Measurements from ENCODE around the gene CDK18.

Gene CDK18

DNA sequence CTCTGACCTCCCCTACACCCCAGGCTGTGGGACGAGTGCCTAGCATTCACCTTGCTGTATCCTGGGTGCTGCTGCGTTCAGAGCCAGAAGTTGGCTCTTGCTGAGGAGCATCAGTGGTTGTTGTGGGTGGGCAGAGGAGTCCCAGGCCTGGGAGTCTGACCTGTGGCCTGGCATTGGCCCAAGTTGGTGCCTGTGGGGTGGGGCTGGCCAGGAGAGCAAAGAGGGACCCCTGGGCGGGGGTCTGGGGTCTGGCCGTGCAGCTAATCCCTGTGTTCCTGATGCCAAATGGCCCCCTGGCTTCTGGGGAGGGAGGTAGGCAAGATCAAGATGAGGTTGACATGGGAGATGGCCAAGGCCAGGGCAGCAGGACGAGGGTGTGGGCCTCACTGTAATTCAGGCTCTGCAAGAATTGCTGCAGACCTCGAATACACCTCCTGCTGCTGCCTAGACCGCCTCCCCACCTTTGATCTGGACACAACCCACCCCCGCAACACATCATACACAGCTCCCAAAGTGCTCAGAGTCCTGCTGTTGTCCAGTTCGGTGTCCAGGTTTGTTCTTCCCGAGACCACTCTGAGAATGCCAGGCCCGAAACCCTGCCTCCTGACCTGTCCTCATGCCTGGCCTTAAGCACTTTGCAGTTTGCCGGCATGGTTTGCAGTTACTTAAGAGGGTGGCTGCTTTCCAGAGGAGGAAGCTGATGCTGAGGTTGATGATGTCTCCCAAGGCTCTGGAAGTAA lies 28.7 kb downstream of the CDK18 start:
- no peak overlapping the region for H3K27ac ChIP-seq
- no peak overlapping the region for H3K4me3 ChIP-seq

- H3K27ac ChIP-seq: no peak overlapping the region
- no peak overlapping the region for H3K4me3 ChIP-seq
Observed at GRCh38 chr1:205533748-205534443, 29.4 kb downstream of the CDK18 start.

GRCh38 chr1:205534444-205534985 lies 30.0 kb downstream of the CDK18 start:
- H3K4me3 ChIP-seq: no peak overlapping the region
- no peak overlapping the region for H3K27ac ChIP-seq

DNA sequence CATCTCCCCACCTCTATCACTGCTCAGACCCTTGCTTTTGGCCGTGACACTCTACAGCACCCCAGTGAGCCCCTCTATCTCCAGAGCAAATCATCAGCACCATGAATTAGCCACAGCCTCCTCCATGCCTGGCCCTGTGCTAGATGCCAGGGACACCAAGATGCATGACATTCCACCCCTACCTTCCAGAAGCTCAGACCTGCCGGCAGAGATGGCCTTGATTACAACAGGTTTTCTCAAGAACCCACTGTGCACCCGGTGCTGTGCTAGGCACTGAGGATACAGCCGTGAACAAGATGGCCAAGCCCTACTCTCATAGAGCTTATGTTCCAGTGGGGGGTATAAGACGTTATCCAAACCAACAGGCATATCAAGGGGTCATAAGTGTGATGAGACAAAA lies 30.6 kb downstream of the CDK18 start:
- Histone ChIP-seq H3K4me3 (no peak overlapping the region), H3K27ac (no peak overlapping the region)

GRCh38 chr1:205535866-205536758 lies 31.6 kb downstream of the CDK18 start:
- Histone ChIP-seq H3K4me3 (no peak overlapping the region), H3K27ac (no peak overlapping the region)

- Histone ChIP-seq H3K27ac (no peak overlapping the region), H3K4me3 (no peak overlapping the region)
Observed at GRCh38 chr1:205536759-205537361, 32.4 kb downstream of the CDK18 start.

GRCh38 chr1:205537386-205538018 lies 33.0 kb downstream of the CDK18 start:
- no peak overlapping the region for H3K27ac ChIP-seq
- H3K4me3 ChIP-seq: no peak overlapping the region

DNA sequence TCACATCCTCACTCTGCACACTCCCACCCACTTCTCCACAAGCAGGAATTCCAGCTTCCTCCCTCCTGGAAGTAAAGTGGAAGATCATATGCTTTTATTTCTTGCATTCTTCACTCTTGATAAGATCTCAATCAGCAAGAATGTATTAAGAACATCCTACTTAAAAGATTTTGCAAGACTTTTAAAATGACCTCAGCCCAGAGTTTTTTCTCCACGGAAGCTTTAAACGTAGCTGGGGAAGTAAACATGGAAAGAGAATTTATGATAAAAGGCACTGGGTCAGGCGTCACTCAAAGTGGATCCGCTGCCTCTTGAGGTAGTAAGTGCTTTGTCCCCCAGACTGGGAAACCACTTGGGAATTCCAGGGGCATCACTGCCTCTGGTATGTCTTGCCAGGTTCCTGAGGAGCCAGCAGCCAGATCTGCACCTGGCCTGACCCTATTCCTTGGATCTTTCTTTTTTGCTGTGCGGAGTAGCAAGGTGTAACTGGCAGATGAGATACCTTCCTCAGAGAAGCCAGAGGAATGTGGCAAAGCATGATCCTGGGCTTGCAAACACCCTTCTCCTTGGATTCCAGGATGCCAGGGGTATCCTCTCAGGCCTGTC lies 33.9 kb downstream of the CDK18 start:
- Histone ChIP-seq H3K27ac (no peak overlapping the region), H3K4me3 (no peak overlapping the region)

DNA sequence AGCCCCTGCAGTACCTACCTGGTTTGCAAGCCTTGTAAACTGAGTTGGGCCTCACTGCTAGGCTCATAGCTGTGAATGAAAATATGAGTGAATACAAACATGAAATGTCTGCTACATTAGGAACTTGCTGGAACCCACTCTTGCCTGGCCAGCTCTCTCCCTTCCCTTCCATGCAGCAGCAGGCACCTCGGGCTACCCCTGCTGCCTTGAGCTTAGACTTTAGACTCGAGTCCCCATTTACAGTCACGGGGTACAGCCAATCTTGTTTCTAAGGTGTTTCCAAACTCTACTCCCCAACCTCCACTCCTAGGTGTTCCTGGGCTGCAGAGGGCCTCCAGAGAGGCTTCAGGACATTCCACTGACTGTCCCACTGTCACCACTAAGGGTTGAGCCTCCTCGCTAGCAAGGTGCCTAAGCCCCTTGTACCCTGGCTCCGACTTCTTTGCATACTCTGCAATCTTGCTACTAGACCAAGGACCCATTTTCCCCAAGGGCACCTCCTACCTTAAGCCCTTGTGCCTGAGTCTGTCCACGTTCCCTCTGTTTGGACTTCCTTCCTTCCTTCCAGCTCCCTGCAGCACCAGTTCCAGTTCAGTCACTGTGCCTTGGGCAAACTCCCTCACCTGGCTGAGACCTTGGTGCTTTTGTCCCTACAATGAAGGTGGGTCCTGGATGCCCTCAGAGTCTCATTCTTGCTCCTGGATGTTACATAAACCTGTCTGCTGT lies 36.9 kb downstream of the CDK18 start:
- Histone ChIP-seq H3K4me3 (no peak overlapping the region), H3K27ac (peak overlapping the region in 1 of 21 experiments; percentile 80)

DNA sequence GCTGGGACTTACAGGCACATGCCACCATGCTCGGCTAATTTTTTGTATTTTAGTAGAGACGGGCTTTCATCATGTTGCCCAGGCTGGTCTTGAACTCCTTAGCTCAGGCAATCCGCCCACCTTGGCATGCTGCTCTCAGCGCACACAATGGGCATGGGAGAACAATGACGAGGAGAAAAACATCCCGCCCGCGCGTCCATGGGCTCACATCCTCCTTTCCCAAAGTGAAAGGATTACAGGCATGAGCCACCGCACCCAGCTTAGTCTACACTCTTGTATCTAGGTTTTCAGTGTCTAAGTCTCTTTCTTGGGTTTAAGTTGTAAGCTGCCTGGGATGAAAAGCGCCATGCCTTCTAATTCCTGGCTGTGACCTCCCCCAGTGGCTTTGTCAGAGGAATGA lies 37.9 kb downstream of the CDK18 start:
- Histone ChIP-seq H3K27ac (peak overlapping the region in 11 of 21 experiments; percentile 0 to 90 (median 72)), H3K4me3 (no peak overlapping the region)

DNA sequence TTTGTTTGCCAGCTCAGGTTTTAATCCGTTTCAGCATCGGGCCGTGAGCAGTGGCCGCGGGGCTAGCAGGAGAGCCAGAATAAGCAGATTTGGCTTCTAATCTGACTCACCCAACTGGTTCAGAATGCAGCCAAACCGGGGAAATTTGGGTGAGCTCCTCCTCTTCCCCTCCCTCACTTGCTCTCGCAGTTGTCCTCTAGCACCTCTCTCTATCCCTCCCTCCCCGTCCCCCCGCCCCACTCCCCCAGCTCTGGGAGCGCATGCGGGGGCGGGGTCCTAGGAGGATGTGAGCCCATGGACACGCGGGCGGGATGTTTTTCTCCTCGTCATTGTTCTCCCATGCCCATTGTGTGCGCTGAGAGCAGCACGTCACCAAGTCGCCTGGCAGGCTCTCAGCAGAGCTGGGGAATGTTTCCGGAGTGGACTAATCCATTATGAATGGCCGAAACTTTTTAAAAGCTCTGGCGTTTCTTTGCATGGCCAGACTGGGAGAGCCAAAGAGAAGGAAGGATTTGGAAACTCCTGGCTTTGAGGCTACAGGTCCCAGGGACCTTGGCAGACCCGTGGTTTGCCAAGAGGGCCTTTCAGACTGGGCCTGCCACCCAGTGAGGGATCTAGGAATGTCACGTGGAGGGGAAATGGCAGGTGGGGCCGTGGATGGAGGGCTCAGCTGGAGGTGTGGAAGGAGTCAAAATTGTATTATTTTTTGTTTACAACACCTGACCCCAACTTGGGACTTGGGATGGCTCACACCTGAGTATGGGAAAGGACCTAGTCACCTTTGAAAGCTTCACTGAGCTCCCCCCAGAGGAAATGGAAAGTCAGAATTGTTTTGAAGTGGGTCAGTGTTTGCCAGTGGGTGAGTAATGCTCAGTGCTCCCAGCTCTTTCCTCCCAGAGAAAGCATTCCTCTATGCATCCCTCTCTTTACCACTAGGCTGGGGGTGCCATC lies 39.2 kb downstream of the CDK18 start:
- Histone ChIP-seq H3K4me3 (peak overlapping the region in 3 of 7 experiments; percentile 6 to 26 (median 7)), H3K27ac (peak overlapping the region in 20 of 21 experiments; percentile 41 to 90 (median 78))

- peak overlapping the region in 2 of 21 experiments; percentile 41 to 90 for H3K27ac ChIP-seq
- no peak overlapping the region for H3K4me3 ChIP-seq
Observed at GRCh38 chr1:205545001-205545919, 40.8 kb downstream of the CDK18 start.

- no peak overlapping the region for H3K4me3 ChIP-seq
- H3K27ac ChIP-seq: no peak overlapping the region
Observed at GRCh38 chr1:205545991-205546390, 41.5 kb downstream of the CDK18 start.

DNA sequence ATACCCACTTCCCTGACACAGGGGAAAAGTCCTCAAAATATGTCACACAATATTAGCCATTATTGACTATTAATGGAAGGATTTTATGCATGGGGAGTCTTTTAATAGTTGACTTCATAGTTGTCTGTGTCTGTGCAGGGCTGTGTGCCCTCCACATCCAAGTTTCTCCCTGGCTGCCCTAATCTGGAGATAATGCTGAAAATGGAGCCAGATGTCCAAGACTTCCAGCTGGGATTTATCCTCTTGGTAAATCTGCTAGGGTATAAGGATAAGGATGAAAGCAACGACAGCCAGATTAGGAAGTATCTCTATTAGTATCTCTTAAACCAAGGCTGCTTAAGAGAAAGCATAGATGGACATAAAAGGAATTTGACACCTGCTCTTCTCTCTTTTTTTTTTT lies 42.1 kb downstream of the CDK18 start:
- Histone ChIP-seq H3K4me3 (no peak overlapping the region), H3K27ac (no peak overlapping the region)

DNA sequence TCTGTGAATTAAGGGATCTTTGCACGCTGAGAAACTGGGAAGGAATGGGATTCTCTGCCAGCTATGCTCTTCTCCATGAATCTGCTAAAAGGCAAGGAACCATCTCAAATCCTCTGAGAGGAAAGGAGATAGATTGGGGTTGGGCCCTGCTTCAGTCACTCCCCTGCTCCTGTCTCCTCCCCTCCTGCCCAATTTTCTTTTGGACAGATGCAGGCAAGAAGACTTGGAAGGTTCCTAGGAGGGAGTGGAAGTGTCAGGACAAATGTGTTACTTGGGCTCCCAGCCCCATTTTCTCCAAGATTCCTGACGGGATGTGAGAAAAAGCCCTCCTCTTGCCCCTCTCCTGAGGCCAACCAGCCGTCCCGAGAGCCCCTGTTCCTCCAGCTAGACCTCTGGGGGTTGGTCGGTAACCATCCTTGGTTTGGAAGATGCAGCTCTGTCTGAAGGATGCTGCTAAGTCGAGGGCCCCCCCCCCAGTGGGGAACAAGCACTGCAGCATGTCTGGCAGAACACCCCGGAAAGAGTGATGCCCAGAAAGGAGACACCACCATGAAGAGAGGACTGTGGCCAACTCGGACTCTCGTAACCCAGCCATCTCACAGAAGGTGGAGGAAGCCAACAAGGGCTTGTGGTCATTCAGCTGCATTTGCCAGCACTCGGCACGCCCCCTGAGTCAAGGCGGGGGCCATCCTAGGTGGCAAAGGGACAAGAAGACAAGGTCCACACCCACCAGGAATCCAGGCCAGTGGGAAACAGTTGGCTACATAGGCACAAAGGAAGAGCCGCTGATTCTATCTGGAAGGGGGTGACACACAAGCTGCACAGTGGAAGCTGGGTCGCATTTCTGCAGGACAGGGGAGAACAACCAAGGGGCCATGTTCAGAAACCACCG lies 43.7 kb downstream of the CDK18 start:
- H3K27ac ChIP-seq: no peak overlapping the region
- H3K4me3 ChIP-seq: no peak overlapping the region
